ENCODE measurements around the gene RAP1GAP.
"Not testable (repeated sequence)": the region's sequence is repeated elsewhere in the genome, so short reads cannot be mapped to it uniquely, and the experiment has no call there.

RAP1GAP gene

GRCh38 chr1:21674957-21675356 lies 5.8 kb upstream of the RAP1GAP start:
- no peak for DNase-seq

GRCh38 chr1:21673853-21674252 lies 4.7 kb upstream of the RAP1GAP start:
- DNase-seq = not testable (repeated sequence)

GRCh38 chr1:21673277-21673780 lies 4.2 kb upstream of the RAP1GAP start:
- no peak for DNase-seq

GRCh38 chr1:21672478-21673276 lies 3.5 kb upstream of the RAP1GAP start:
- DNase-seq = no peak

- peak in 1 of 2 experiments; percentile 50 for DNase-seq
These were observed 2.8 kb upstream of the RAP1GAP start for GRCh38 chr1:21671915-21672314.

- DNase-seq = no peak
These were observed 2.1 kb upstream of the RAP1GAP start for GRCh38 chr1:21670956-21671902.

- no peak for DNase-seq
These were observed 1.1 kb upstream of the RAP1GAP start for GRCh38 chr1:21670059-21670881.

- no peak for DNase-seq
These were observed 253 bp downstream of the RAP1GAP start for GRCh38 chr1:21668951-21669257.

- no peak for DNase-seq
These were observed 766 bp downstream of the RAP1GAP start for GRCh38 chr1:21668232-21668950.

- no peak for DNase-seq
These were observed 1.6 kb downstream of the RAP1GAP start for GRCh38 chr1:21667348-21668231.

- DNase-seq = peak in 1 of 2 experiments; percentile 7
These were observed 2.4 kb downstream of the RAP1GAP start for GRCh38 chr1:21666576-21667320.

- DNase-seq = peak in 1 of 2 experiments; percentile 21
These were observed 3.2 kb downstream of the RAP1GAP start for GRCh38 chr1:21665711-21666575.

- DNase-seq = no peak
These were observed 4.2 kb downstream of the RAP1GAP start for GRCh38 chr1:21664806-21665588.

- no peak for DNase-seq
These were observed 5.0 kb downstream of the RAP1GAP start for GRCh38 chr1:21663951-21664805.

GRCh38 chr1:21663248-21663950 lies 5.8 kb downstream of the RAP1GAP start:
- DNase-seq = no peak

- no peak for DNase-seq
These were observed 6.5 kb downstream of the RAP1GAP start for GRCh38 chr1:21662426-21663247.

Data from cerebellar nuclear complex (tissue), 1 donor.